ENCODE measurements around the gene RNF141. TPM values are rescaled to one million over a fixed set of nuclear protein-coding genes. Genes with fewer than 3 reads are reported as not detected.

The RNF141 gene
- total and polyA plus RNA-seq, 2 of the 13 experiments (the other 11 are each of a cell fraction or from before 2014, with no cell fraction given): 9.3 to 22.4 TPM

- ATAC-seq: no peak
- CTCF ChIA-PET (ENCODE audit: low intra/inter-chr PET ratio, low total read pairs): no interaction called here
- FAIRE-seq: no peak
These were observed 63.9 kb downstream of the RNF141 start for GRCh38 chr11:10476927-10477689.

GRCh38 chr11:10476342-10476741 lies 64.6 kb downstream of the RNF141 start:
- H3K4me2 ChIP-seq (ENCODE audit: low read depth, low read length): no peak overlapping the region
- ATAC-seq (no peak), FAIRE-seq (no peak), DNase-seq (ENCODE audit: low spot score) (no peak)
- H4K20me1 ChIP-seq (ENCODE audit: insufficient read depth, low read length): no peaks in the 10 kb centered on the region
- H3K27ac ChIP-seq (ENCODE audit: extremely low read length, insufficient read depth, low read length): no peak overlapping the region
- ChIA-PET POLR2A (no interaction called here), CTCF (ENCODE audit: low intra/inter-chr PET ratio, low total read pairs) (no interaction called here)
- no peaks in the 10 kb centered on the region for H3K4me1 ChIP-seq (ENCODE audit: insufficient read depth, low read length)
- no peaks in the 10 kb centered on the region for H3K27me3 ChIP-seq (ENCODE audit: control insufficient read depth in 1 of 2, insufficient read depth in 2 of 2, low read length in 2 of 2)
- no peaks in the 10 kb centered on the region for H3K79me2 ChIP-seq (ENCODE audit: insufficient read depth, low read length)
- in situ Hi-C loops (cut with HindIII; ENCODE audit: extremely low pct_ligation_motif_present, low pct_unique_long_range_greater_than_20kb) (no loop called here), intact Hi-C loops (cut with micrococcal nuclease; ENCODE audit: unreplicated experiment) (no loop called here)
- WGBS (ENCODE audit: low lambda C conversion rate): 56% methylated on average over 1 of the region's 1 CpG
- H3K36me3 ChIP-seq (replicated peaks in 1 of 2; ENCODE audit: control insufficient read depth in 1 of 2, insufficient read depth in 2 of 2, low read length in 2 of 2): no peaks in the 10 kb centered on the region
- H3K4me3 ChIP-seq (replicated peaks in 1 of 3; ENCODE audit: insufficient read depth in 1 of 3, low read depth in 2 of 3, low read length in 3 of 3): no peak overlapping the region
- H3K9me3 ChIP-seq (ENCODE audit: low read length): no peaks in the 10 kb centered on the region
- no peak overlapping the region for H3K9ac ChIP-seq (ENCODE audit: insufficient read depth, low read depth, low read length)
- H2AFZ ChIP-seq (ENCODE audit: low read length): no peak overlapping the region
- no peak for TF ChIP-seq ZNF607 (CRISPR knock-in tag; IDR thresholded peaks at IDR 0.05; ENCODE audit: borderline replicate concordance)
- no peak for TF ChIP-seq KAT8 (CRISPR knock-in tag; IDR thresholded peaks at IDR 0.05)
- TF ChIP-seq AHR (CRISPR knock-in tag; IDR thresholded peaks at IDR 0.05): no peak
- TF ChIP-seq ATRX (CRISPR knock-in tag; IDR thresholded peaks at IDR 0.05; ENCODE audit: borderline replicate concordance): no peak
- no peak for TF ChIP-seq ZNF574 (CRISPR knock-in tag; IDR thresholded peaks at IDR 0.05)
- TF ChIP-seq CSRNP2 (CRISPR knock-in tag; conservative IDR thresholded peaks at IDR 0.05; ENCODE audit: low read depth): no peak
- TF ChIP-seq ZNF704 (CRISPR knock-in tag; IDR thresholded peaks at IDR 0.05; ENCODE audit: borderline replicate concordance): no peak
- TF ChIP-seq SUZ12 (IDR thresholded peaks at IDR 0.05; ENCODE audit: low read depth, low read length): no peak
- no peak for TF ChIP-seq SMAD3 (CRISPR knock-in tag; IDR thresholded peaks at IDR 0.05)
- BruUV-seq (replicated peaks): no TSS peak

More at GRCh38 chr11:10476927-10477689, 63.9 kb downstream of the RNF141 start:
- no TSS peak for BruUV-seq (replicated peaks)
- 5% methylated on average over 4 of the region's 5 CpGs for WGBS (ENCODE audit: low lambda C conversion rate)
- no peaks in the 10 kb centered on the region for H3K9me3 ChIP-seq (ENCODE audit: low read length)
- intact Hi-C loops (cut with micrococcal nuclease; ENCODE audit: unreplicated experiment) (no loop called here), in situ Hi-C loops (cut with HindIII; ENCODE audit: extremely low pct_ligation_motif_present, low pct_unique_long_range_greater_than_20kb) (no loop called here)
- TF ChIP-seq ZEB1 (IDR thresholded peaks at IDR 0.05; ENCODE audit: insufficient replicate concordance, low read depth) (no peak), ZNF598 (CRISPR knock-in tag; IDR thresholded peaks at IDR 0.05; ENCODE audit: borderline replicate concordance) (no peak), MIER2 (CRISPR knock-in tag; IDR thresholded peaks at IDR 0.05) (no peak), ZNF672 (CRISPR knock-in tag; IDR thresholded peaks at IDR 0.05) (no peak), SP2 (CRISPR knock-in tag; IDR thresholded peaks at IDR 0.05) (no peak), NKX3-1 (CRISPR knock-in tag; IDR thresholded peaks at IDR 0.05) (no peak), ARNTL (CRISPR knock-in tag; IDR thresholded peaks at IDR 0.05) (no peak), PRPF4 (IDR thresholded peaks at IDR 0.05; ENCODE audit: low read depth, low read length, poor library complexity, severe bottlenecking) (no peak)
- no peaks in the 10 kb centered on the region for H3K4me1 ChIP-seq (ENCODE audit: insufficient read depth, low read length)
- H3K36me3 ChIP-seq (replicated peaks in 1 of 2; ENCODE audit: control insufficient read depth in 1 of 2, insufficient read depth in 2 of 2, low read length in 2 of 2): no peaks in the 10 kb centered on the region
- POLR2A ChIA-PET: no interaction called here
- H3K9ac ChIP-seq (ENCODE audit: insufficient read depth, low read depth, low read length): no peak overlapping the region
- DNase-seq (ENCODE audit: low spot score): no peak
- H3K4me2 ChIP-seq (ENCODE audit: low read depth, low read length): no peak overlapping the region
- no peaks in the 10 kb centered on the region for H4K20me1 ChIP-seq (ENCODE audit: insufficient read depth, low read length)
- H2AFZ ChIP-seq (ENCODE audit: low read length): no peak overlapping the region
- H3K4me3 ChIP-seq (replicated peaks in 1 of 3; ENCODE audit: insufficient read depth in 1 of 3, low read depth in 2 of 3, low read length in 3 of 3): no peak overlapping the region
- no peak overlapping the region for H3K27ac ChIP-seq (ENCODE audit: extremely low read length, insufficient read depth, low read length)
- no peaks in the 10 kb centered on the region for H3K27me3 ChIP-seq (ENCODE audit: control insufficient read depth in 1 of 2, insufficient read depth in 2 of 2, low read length in 2 of 2)
- no peaks in the 10 kb centered on the region for H3K79me2 ChIP-seq (ENCODE audit: insufficient read depth, low read length)
